HG03571 (cell line): Measurements from ENCODE around the gene PRUNE2.
"Not testable (repeated sequence)": the region's sequence is repeated elsewhere in the genome, so short reads cannot be mapped to it uniquely, and the experiment has no call there.

Experiments used
- ATAC-seq: cut with Tn5 transposase; IDR thresholded peaks from one replicate; pipeline ENCODE4 v1.9.1; 2021; ENCODE audit not compliant: unreplicated experiment

PRUNE2 gene

GRCh38 chr9:76905791-76906646 lies at the start of gene PRUNE2:
Gene PRUNE2 (minus strand): TSS chr9:76906114. CDS start chr9:76905963, 151 bp downstream.
- ATAC-seq = no peak

GRCh38 chr9:76955406-76955805 lies 49.5 kb upstream of the PRUNE2 start:
- ATAC-seq = not testable (repeated sequence)

GRCh38 chr9:76949865-76950264 lies 44.0 kb upstream of the PRUNE2 start:
- no peak for ATAC-seq

GRCh38 chr9:76944011-76944410 lies 38.1 kb upstream of the PRUNE2 start:
- ATAC-seq = no peak

GRCh38 chr9:76943054-76943453 lies 37.1 kb upstream of the PRUNE2 start:
- ATAC-seq = no peak

- no peak for ATAC-seq
Measured at GRCh38 chr9:76932757-76933156, 26.8 kb upstream of the PRUNE2 start.

- ATAC-seq = no peak
Measured at GRCh38 chr9:76932265-76932664, 26.4 kb upstream of the PRUNE2 start.

- ATAC-seq = no peak
Measured at GRCh38 chr9:76927540-76928240, 21.8 kb upstream of the PRUNE2 start.

- no peak for ATAC-seq
Measured at GRCh38 chr9:76926846-76927245, 20.9 kb upstream of the PRUNE2 start.

GRCh38 chr9:76926324-76926741 lies 20.4 kb upstream of the PRUNE2 start:
- ATAC-seq = no peak

- no peak for ATAC-seq
Measured at GRCh38 chr9:76921165-76921564, 15.3 kb upstream of the PRUNE2 start.

GRCh38 chr9:76917299-76917698 lies 11.4 kb upstream of the PRUNE2 start:
- no peak for ATAC-seq

- ATAC-seq = no peak
Measured at GRCh38 chr9:76916231-76916630, 10.3 kb upstream of the PRUNE2 start.

GRCh38 chr9:76913467-76913866 lies 7.6 kb upstream of the PRUNE2 start:
- ATAC-seq = no peak

- no peak for ATAC-seq
Measured at GRCh38 chr9:76912636-76913275, 6.8 kb upstream of the PRUNE2 start.

- ATAC-seq = no peak
Measured at GRCh38 chr9:76911971-76912370, 6.1 kb upstream of the PRUNE2 start.

GRCh38 chr9:76910861-76911260 lies 4.9 kb upstream of the PRUNE2 start:
- no peak for ATAC-seq

- no peak for ATAC-seq
Measured at GRCh38 chr9:76906647-76906975, 697 bp upstream of the PRUNE2 start.

- no peak for ATAC-seq
Measured at GRCh38 chr9:76904661-76905457, 1.1 kb downstream of the PRUNE2 start.

GRCh38 chr9:76902395-76902794 lies 3.5 kb downstream of the PRUNE2 start:
- no peak for ATAC-seq

- no peak for ATAC-seq
Measured at GRCh38 chr9:76901801-76902200, 4.1 kb downstream of the PRUNE2 start.
